NB4 (cell line): ENCODE measurements around the gene CERT1.

Source experiments
- DNase-seq: peaks from one replicate; pipeline ENCODE4 v3.0.0; 2010; ENCODE audit warnings: low read depth
- H3K4me3 ChIP-seq: one replicate; pipeline ENCODE4 v1.5.1; 2011; ENCODE audit warnings: mild to moderate bottlenecking, low read depth, low read length, moderate library complexity
- MAX ChIP-seq: IDR thresholded peaks from 2 replicates; pipeline ENCODE4 v1.6.1; 2011; ENCODE audit warnings: low read depth, low read length
- MYC ChIP-seq: IDR thresholded peaks from 2 replicates; pipeline ENCODE4 v1.6.1; 2011; ENCODE audit warnings: low read depth, low read length
- POLR2A ChIP-seq: IDR thresholded peaks from 2 replicates; pipeline ENCODE4 v1.6.1; 2011; ENCODE audit warnings: mild to moderate bottlenecking; ENCODE audit not compliant: insufficient read length; ENCODE audit errors: extremely low read depth
- TF ChIP-seq, protein P1 (sequence below): IDR thresholded peaks from one replicate; pipeline ENCODE4 v1.5.1; 2012; ENCODE audit warnings: low read depth, low read length

CERT1 gene

GRCh38 chr5:75384218-75384617 lies 127.2 kb downstream of the CERT1 start:
- no peak overlapping the region for H3K4me3 ChIP-seq
- TF ChIP-seq, protein P1, sequence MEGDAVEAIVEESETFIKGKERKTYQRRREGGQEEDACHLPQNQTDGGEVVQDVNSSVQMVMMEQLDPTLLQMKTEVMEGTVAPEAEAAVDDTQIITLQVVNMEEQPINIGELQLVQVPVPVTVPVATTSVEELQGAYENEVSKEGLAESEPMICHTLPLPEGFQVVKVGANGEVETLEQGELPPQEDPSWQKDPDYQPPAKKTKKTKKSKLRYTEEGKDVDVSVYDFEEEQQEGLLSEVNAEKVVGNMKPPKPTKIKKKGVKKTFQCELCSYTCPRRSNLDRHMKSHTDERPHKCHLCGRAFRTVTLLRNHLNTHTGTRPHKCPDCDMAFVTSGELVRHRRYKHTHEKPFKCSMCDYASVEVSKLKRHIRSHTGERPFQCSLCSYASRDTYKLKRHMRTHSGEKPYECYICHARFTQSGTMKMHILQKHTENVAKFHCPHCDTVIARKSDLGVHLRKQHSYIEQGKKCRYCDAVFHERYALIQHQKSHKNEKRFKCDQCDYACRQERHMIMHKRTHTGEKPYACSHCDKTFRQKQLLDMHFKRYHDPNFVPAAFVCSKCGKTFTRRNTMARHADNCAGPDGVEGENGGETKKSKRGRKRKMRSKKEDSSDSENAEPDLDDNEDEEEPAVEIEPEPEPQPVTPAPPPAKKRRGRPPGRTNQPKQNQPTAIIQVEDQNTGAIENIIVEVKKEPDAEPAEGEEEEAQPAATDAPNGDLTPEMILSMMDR = no peak
- no peak for TF ChIP-seq MAX
- no peak for TF ChIP-seq MYC
- no peak for DNase-seq

DNA sequence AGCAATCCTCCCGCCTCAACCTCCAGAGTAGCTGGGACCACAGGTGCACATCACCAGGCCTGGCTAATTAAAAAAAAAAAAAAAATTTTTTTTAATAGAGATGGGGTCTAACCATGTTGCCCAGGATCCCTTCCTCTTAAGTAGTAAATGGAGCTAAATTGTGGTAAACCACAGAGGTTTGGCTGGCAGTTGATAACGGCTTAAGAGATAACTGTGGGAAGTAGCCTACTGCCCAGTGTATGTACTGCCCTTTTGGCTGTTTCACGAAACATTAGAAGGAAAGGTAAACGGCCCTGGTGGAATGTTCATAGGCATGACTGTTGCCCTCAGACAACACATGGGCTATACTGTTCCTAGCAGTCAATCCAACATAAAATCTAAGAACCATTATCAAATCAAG lies 130.0 kb downstream of the CERT1 start:
- TF ChIP-seq MAX (no peak), MYC (no peak), POLR2A (no peak)
- TF ChIP-seq, protein P1 = no peak
- DNase-seq = peak; percentile 61
- no peak overlapping the region for H3K4me3 ChIP-seq

DNA sequence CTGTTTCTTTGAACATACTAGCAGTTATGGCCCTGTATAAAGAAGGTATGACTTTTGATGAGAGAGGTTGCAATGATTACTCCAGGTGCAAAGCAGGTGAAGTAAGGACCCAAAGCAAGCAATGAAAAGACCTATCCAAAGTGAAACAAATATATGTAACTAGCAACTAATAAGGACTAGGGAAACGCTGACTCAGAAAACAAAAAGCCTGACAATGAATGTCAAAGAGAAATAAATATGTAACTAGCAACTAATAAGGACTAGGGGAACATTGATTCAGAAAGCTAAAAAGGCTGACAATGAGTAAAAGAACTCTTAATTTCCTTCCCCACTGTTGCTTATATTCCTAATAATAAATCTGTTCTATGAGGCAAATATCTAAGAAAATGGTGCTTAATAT lies 131.3 kb downstream of the CERT1 start:
- no peak for DNase-seq
- TF ChIP-seq POLR2A (no peak), MYC (no peak), MAX (no peak)
- TF ChIP-seq, protein P1 = no peak
- H3K4me3 ChIP-seq = no peak overlapping the region

DNA sequence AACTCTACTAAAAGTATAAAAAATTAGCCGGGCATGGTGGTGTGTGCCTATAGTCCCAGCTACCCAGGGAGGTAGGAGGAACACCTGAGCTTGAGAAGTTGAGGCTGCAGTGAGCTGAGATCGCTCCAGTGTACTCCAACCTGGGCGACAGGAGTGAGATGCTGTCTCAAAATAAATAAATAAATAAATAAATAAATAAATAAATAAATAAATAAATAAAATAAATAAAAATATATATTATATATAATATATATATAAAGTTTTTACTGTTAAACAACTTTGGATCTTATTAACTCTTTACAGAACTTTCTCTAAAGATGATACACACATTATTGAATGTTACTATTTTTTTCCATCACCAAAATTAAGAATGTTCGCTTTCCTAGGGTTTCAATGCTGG lies 136.0 kb downstream of the CERT1 start:
- DNase-seq = no peak
- no peak overlapping the region for H3K4me3 ChIP-seq
- TF ChIP-seq MYC = no peak
- no peak for TF ChIP-seq MAX
- TF ChIP-seq POLR2A = no peak
- TF ChIP-seq, protein P1 = no peak

- TF ChIP-seq MAX = no peak
- TF ChIP-seq POLR2A = no peak
- H3K4me3 ChIP-seq = no peak overlapping the region
- DNase-seq = no peak
Measured at GRCh38 chr5:75374394-75374814, 137.0 kb downstream of the CERT1 start.

DNA sequence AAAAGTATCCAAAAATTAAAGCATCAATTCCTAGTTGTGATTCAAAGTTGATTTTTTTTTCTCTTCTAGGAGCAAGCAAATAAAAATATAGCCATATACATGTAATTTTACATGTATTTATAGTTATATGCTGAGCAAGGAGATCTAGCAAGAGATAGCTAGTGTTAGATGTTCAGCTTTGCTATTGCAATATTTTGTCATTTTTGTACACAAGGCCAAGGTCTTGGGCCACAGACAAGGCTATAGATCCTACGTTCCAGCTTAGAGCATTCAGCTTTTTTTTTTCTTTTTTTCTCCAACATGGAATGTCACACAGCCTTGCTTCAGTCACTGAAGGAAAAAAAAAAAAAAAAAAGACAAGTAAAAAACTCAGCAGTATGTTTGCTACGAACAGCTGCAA lies 137.6 kb downstream of the CERT1 start:
- DNase-seq = no peak
- no peak overlapping the region for H3K4me3 ChIP-seq
- TF ChIP-seq MYC = no peak
- no peak for TF ChIP-seq MAX
- TF ChIP-seq, protein P1 = no peak
- no peak for TF ChIP-seq POLR2A
